ENCODE data around the gene PAOX. TPM values are rescaled to one million over a fixed set of nuclear protein-coding genes. Genes with fewer than 3 reads are reported as not detected.

The PAOX gene
- total RNA-seq (1 to 10 TPM; 6.4 to 8.1 TPM), polyA plus RNA-seq (ENCODE audit: insufficient read length in 2 of 2) (10 to 100 TPM; 11.5 to 13.4 TPM)
- long read RNA-seq, donor 1, partial matches to known transcripts = 0 of 4 reads
- long read RNA-seq, donor 1, other reads (novel, unspliced or antisense) = 0 of 4 reads
- long read RNA-seq, donor 2 = 0 reads
- long read RNA-seq, donor 3, partial matches to known transcripts = 0 of 2 reads
- long read RNA-seq, donor 3, other reads (novel, unspliced or antisense) = 0 of 2 reads
- long read RNA-seq, donor 4, partial matches to known transcripts = 0 of 4 reads
- long read RNA-seq, donor 4, other reads (novel, unspliced or antisense) = 0 of 4 reads

DNA sequence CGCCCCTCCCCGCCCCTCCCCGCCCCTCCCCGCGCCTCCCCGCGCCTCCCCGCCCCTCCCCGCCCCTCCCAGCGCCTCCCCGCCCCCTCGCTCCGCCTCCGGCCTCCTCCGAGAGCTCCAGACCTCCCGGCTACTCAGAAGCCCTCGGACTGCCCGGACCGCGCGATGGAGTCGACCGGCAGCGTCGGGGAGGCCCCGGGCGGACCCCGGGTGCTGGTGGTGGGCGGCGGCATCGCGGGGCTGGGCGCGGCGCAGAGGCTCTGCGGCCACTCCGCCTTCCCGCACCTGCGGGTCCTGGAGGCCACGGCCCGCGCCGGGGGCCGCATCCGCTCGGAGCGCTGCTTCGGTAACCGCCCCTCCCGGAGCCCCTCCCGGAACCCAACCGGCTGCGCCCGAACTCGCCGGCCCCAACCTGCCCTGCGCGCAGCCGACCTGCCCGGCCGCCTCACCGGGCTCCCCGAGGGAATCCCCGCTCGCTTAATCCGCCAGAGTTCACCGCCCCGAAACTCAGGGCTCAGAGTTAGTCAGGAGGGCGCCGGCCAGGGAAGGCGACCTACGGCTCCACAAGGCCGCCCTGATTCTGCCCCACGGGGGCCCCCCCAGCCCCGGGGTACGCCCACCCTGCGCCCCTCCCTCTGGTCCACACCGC lies at the start of gene PAOX:
TSS of gene PAOX (plus strand) at position 111 of the 649 bp plus-strand sequence. CDS start at position 166, 55 bp downstream.
- Histone ChIP-seq H3K4me1 (ENCODE audit: control insufficient read depth, insufficient read depth, low read length) (peaks cover 48% of the 10 kb centered on the region), H3K4me3 (ENCODE audit: low read depth, low read length) (peak within 1 kb of the TSS; percentile 64), H3K27ac (ENCODE audit: low read depth, low read length) (peak within 1 kb of the TSS; percentile 63), H3K27me3 (ENCODE audit: control insufficient read depth, insufficient read depth, low read length) (no peaks in the 10 kb centered on the region), H3K36me3 (ENCODE audit: control insufficient read depth, insufficient read depth, low read length) (peaks cover 23% of the 10 kb centered on the region), H3K9me3 (ENCODE audit: control insufficient read depth, insufficient read depth, low read length) (no peaks in the 10 kb centered on the region)
- WGBS (ENCODE audit: insufficient coverage) = 2% methylated on average over 66 of the region's 78 CpGs
- peak in 4 of 6 donors; percentile 19 to 82 (median 56) for DNase-seq (ENCODE audit: low read depth in 4 of 6, low spot score in 6 of 6)

- peak in 5 of 6 donors; percentile 68 to 96 (median 82) for DNase-seq (ENCODE audit: low read depth in 4 of 6, low spot score in 6 of 6)
- Histone ChIP-seq H3K27ac (ENCODE audit: low read depth, low read length) (no peak overlapping the region), H3K4me3 (ENCODE audit: low read depth, low read length) (peak overlapping the region; percentile 9), H3K4me1 (ENCODE audit: control insufficient read depth, insufficient read depth, low read length) (peaks cover 56% of the 10 kb centered on the region), H3K27me3 (ENCODE audit: control insufficient read depth, insufficient read depth, low read length) (peaks cover 48% of the 10 kb centered on the region), H3K36me3 (ENCODE audit: control insufficient read depth, insufficient read depth, low read length) (peaks cover 16% of the 10 kb centered on the region), H3K9me3 (ENCODE audit: control insufficient read depth, insufficient read depth, low read length) (no peaks in the 10 kb centered on the region)
- WGBS (ENCODE audit: insufficient coverage) = 5% methylated on average over 37 of the region's 37 CpGs
Observed at GRCh38 chr10:133329491-133330202, 49.4 kb upstream of the PAOX start.

- DNase-seq (ENCODE audit: low read depth in 4 of 6, low spot score in 6 of 6) = no peak
- H3K27ac ChIP-seq (ENCODE audit: low read depth, low read length) = no peak overlapping the region
- H3K27me3 ChIP-seq (ENCODE audit: control insufficient read depth, insufficient read depth, low read length) = peaks cover 48% of the 10 kb centered on the region
- H3K9me3 ChIP-seq (ENCODE audit: control insufficient read depth, insufficient read depth, low read length) = no peaks in the 10 kb centered on the region
- WGBS (ENCODE audit: insufficient coverage) = 72% methylated on average over 28 of the region's 30 CpGs
- H3K36me3 ChIP-seq (ENCODE audit: control insufficient read depth, insufficient read depth, low read length) = peaks cover 14% of the 10 kb centered on the region
- peaks cover 44% of the 10 kb centered on the region for H3K4me1 ChIP-seq (ENCODE audit: control insufficient read depth, insufficient read depth, low read length)
- H3K4me3 ChIP-seq (ENCODE audit: low read depth, low read length) = no peak overlapping the region
Observed at GRCh38 chr10:133332936-133333699, 45.9 kb upstream of the PAOX start.

- H3K27ac ChIP-seq (ENCODE audit: low read depth, low read length) = no peak overlapping the region
- no peak for DNase-seq (ENCODE audit: low read depth in 4 of 6, low spot score in 6 of 6)
Observed at GRCh38 chr10:133334503-133335245, 44.4 kb upstream of the PAOX start.

GRCh38 chr10:133335246-133336117 lies 43.6 kb upstream of the PAOX start:
- H3K9me3 ChIP-seq (ENCODE audit: control insufficient read depth, insufficient read depth, low read length) = no peaks in the 10 kb centered on the region
- 2% methylated on average over 66 of the region's 75 CpGs for WGBS (ENCODE audit: insufficient coverage)
- peak overlapping the region; percentile 39 for H3K4me3 ChIP-seq (ENCODE audit: low read depth, low read length)
- peak in 2 of 6 donors; percentile 93 to 94 for DNase-seq (ENCODE audit: low read depth in 4 of 6, low spot score in 6 of 6)
- peaks cover 40% of the 10 kb centered on the region for H3K27me3 ChIP-seq (ENCODE audit: control insufficient read depth, insufficient read depth, low read length)
- H3K27ac ChIP-seq (ENCODE audit: low read depth, low read length) = no peak overlapping the region
- peaks cover 24% of the 10 kb centered on the region for H3K4me1 ChIP-seq (ENCODE audit: control insufficient read depth, insufficient read depth, low read length)
- peaks cover 12% of the 10 kb centered on the region for H3K36me3 ChIP-seq (ENCODE audit: control insufficient read depth, insufficient read depth, low read length)

More at GRCh38 chr10:133334503-133335245, 44.4 kb upstream of the PAOX start:
- Histone ChIP-seq H3K4me3 (ENCODE audit: low read depth, low read length) (peak overlapping the region; percentile 39), H3K4me1 (ENCODE audit: control insufficient read depth, insufficient read depth, low read length) (peaks cover 29% of the 10 kb centered on the region), H3K36me3 (ENCODE audit: control insufficient read depth, insufficient read depth, low read length) (peaks cover 10% of the 10 kb centered on the region), H3K27me3 (ENCODE audit: control insufficient read depth, insufficient read depth, low read length) (peaks cover 40% of the 10 kb centered on the region), H3K9me3 (ENCODE audit: control insufficient read depth, insufficient read depth, low read length) (no peaks in the 10 kb centered on the region)
- 21% methylated on average over 47 of the region's 51 CpGs for WGBS (ENCODE audit: insufficient coverage)

GRCh38 chr10:133336118-133336576 lies 42.9 kb upstream of the PAOX start:
- no peak for DNase-seq (ENCODE audit: low read depth in 4 of 6, low spot score in 6 of 6)
- H3K4me3 ChIP-seq (ENCODE audit: low read depth, low read length) = peak overlapping the region; percentile 39
- peaks cover 36% of the 10 kb centered on the region for H3K27me3 ChIP-seq (ENCODE audit: control insufficient read depth, insufficient read depth, low read length)
- H3K36me3 ChIP-seq (ENCODE audit: control insufficient read depth, insufficient read depth, low read length) = peaks cover 12% of the 10 kb centered on the region
- WGBS (ENCODE audit: insufficient coverage) = 2% methylated on average over 34 of the region's 41 CpGs
- H3K9me3 ChIP-seq (ENCODE audit: control insufficient read depth, insufficient read depth, low read length) = no peaks in the 10 kb centered on the region
- no peak overlapping the region for H3K27ac ChIP-seq (ENCODE audit: low read depth, low read length)
- peaks cover 24% of the 10 kb centered on the region for H3K4me1 ChIP-seq (ENCODE audit: control insufficient read depth, insufficient read depth, low read length)

- peak in 2 of 6 donors; percentile 89 to 98 for DNase-seq (ENCODE audit: low read depth in 4 of 6, low spot score in 6 of 6)
- Histone ChIP-seq H3K4me3 (ENCODE audit: low read depth, low read length) (peak within 1 kb of the TSS; percentile 39), H3K27ac (ENCODE audit: low read depth, low read length) (no peak within 1 kb of the TSS), H3K4me1 (ENCODE audit: control insufficient read depth, insufficient read depth, low read length) (peaks cover 24% of the 10 kb centered on the region), H3K36me3 (ENCODE audit: control insufficient read depth, insufficient read depth, low read length) (peaks cover 12% of the 10 kb centered on the region), H3K27me3 (ENCODE audit: control insufficient read depth, insufficient read depth, low read length) (peaks cover 36% of the 10 kb centered on the region), H3K9me3 (ENCODE audit: control insufficient read depth, insufficient read depth, low read length) (no peaks in the 10 kb centered on the region)
- WGBS (ENCODE audit: insufficient coverage) = 10% methylated on average over 59 of the region's 63 CpGs
Observed at GRCh38 chr10:133336577-133337369, 42.3 kb upstream of the PAOX start, which contains the start of gene CALY. TSS of gene CALY (minus strand) at chr10:133336896. CDS start at chr10:133328989, 7,907 bp downstream.

Data from spinal cord (tissue), 10 donors.